Coronary artery (tissue), 2 donors: ENCODE results near the gene BCAS1.

ENCODE experiments used
- DNase-seq: peaks from one replicate; pipeline ENCODE4 v3.0.0-alpha.2; 2017; ENCODE audit warnings: low spot score
- H3K27ac ChIP-seq, 2 donors: fragments of 200-600 bp; sonication (generic); one replicate each; pipeline ENCODE4 v1.5.1; 2016 to 2019
- H3K4me3 ChIP-seq: fragments of 200-600 bp; sonication (generic); 2 replicates; pipeline ENCODE4 v1.5.1; 2016; ENCODE audit warnings: mild to moderate bottlenecking, moderate library complexity
- TF ChIP-seq, protein P1 (sequence below): fragments of 200-600 bp; sonication (generic); IDR thresholded peaks from one replicate; pipeline ENCODE4 v1.5.1; 2019; ENCODE audit warnings: antibody characterized with exemption

BCAS1 gene

DNA sequence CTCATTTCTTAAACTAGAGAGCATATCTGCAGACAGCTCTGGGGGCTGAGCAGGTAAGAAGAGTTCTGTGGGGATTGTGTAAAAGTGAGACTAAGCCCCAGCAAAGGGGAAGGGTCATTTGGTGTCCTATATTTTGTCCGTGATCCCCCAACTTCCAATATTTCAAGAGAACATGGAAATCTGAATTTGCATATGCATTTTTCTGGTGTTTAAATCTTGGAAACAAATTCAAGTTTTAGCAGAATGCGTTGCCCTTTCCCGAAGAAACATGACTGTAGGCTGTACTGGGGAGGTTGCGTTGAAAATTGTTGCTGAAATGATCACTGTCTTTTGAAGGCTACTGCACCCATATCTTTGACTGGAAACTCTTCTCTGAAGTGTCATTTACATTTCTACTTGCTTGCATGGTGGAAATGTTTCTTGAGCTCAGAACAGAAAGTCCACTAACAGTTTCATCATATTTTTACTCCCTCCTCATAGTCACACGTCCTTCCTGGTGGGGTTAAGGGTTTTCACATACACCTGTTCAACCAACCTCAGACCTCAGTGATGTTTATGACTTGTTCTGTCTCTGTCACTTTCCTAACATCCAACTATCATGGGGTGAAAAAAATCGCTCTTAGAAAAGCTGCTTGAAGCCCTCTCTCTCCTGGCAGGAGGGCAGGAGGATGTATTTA lies 140.3 kb downstream of the BCAS1 start:
- Histone ChIP-seq H3K27ac (no peak overlapping the region), H3K4me3 (no peak overlapping the region)
- TF ChIP-seq, protein P1, sequence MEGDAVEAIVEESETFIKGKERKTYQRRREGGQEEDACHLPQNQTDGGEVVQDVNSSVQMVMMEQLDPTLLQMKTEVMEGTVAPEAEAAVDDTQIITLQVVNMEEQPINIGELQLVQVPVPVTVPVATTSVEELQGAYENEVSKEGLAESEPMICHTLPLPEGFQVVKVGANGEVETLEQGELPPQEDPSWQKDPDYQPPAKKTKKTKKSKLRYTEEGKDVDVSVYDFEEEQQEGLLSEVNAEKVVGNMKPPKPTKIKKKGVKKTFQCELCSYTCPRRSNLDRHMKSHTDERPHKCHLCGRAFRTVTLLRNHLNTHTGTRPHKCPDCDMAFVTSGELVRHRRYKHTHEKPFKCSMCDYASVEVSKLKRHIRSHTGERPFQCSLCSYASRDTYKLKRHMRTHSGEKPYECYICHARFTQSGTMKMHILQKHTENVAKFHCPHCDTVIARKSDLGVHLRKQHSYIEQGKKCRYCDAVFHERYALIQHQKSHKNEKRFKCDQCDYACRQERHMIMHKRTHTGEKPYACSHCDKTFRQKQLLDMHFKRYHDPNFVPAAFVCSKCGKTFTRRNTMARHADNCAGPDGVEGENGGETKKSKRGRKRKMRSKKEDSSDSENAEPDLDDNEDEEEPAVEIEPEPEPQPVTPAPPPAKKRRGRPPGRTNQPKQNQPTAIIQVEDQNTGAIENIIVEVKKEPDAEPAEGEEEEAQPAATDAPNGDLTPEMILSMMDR: no peak
- DNase-seq: no peak

DNA sequence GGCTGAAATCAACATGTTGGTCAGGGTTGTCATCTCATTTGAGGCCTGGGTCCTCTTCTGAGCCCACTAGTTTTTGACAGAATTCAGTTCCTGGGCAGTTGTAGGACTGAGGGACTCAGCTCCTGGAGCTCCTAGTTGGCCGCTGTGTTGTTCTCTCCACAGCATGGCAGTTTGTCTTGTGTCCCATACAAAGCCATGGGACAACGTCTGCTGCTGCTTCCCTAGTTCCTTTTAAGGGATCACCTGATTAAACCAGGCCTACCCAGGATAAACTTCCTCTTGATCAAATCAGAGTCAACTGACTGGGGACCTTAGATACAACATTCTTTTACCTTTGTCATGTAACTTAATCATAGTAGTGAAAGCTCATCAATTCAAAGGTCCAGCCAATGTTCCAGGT lies 141.0 kb downstream of the BCAS1 start:
- TF ChIP-seq, protein P1: no peak
- DNase-seq: no peak
- no peak overlapping the region for H3K4me3 ChIP-seq
- no peak overlapping the region for H3K27ac ChIP-seq

DNA sequence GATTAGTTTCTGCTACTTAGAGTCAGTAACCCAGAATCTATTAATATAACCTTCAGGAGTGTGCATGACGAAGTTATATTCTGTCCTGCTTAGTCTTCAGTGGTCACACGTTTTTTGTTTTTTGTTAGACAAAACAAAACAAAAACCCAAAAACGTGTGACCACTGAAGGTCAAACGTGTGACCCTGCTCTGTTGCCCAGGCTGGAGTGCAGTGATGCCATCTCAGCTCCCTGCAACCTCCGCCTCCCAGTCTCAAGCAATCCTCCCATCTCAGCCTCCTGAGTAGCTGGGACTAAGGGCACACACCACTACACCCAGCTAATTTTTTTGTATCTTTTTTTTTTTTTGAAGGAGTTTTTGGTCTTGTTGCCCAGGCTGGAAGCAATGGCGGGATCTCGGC lies 142.4 kb downstream of the BCAS1 start:
- Histone ChIP-seq H3K4me3 (no peak overlapping the region), H3K27ac (no peak overlapping the region)
- TF ChIP-seq, protein P1: no peak
- DNase-seq: no peak

DNA sequence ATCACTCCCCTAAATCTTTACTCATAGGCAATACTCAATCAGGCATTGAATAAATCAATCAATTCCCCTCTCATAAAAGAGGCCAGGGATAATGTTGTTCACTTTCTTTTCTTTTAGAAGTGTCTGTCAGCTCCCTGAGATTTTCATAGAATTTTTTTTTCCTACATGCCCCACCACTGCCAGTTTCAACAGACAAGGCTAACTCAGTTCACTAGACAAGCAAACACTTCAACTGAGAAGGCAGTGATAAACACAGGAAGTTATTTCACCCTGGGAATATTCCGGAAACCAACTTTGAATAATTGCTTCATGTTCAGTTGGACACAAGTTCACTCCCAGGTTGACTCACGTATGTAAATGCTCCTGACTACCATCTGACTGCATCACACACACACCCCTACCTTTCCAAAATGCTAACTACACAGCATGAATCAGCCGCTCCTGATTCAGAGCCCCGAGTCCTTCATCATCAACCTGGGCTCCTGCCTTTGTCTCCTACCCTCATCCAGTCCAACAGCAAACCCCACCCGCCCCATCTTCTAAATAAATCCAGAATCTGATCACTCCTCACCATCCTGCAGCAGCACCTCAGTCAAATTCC lies 143.9 kb downstream of the BCAS1 start:
- Histone ChIP-seq H3K27ac (no peak overlapping the region), H3K4me3 (no peak overlapping the region)
- no peak for DNase-seq
- TF ChIP-seq, protein P1: no peak

DNA sequence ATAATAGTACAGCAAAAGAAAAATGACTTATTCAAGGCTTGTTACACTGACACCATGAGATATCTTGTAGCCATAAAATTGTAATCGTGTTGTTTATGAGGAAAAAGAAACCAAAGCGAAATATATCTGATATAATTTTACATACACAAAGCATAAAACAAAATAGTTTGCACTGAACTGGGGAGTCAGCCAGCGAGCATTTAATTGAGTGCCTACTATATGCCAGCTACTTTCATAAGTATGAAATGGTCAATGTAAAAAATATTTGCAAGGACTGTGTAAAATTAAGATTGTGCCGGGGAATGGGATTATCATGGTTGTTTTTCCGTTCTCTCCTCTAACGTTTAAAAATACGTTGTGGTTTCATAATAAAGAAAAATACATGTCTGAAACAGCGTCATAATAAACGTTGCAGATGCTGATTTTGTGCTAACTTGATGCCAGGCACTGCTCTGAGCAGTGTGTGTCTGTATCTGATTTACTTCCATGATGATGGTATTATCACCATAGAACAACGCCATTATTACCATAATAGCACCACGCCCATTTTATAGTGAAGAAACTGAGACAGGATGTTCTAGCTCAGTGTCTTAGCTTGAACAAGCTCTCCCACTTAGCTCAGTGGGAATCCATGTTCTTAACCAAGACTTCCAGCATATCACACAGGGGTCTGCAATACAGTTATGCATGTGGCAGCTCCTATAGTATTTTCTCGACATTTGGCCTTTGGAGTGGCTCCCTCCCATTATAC lies 144.6 kb downstream of the BCAS1 start:
- TF ChIP-seq, protein P1: no peak
- H3K27ac ChIP-seq: no peak overlapping the region
- H3K4me3 ChIP-seq: no peak overlapping the region
- no peak for DNase-seq

DNA sequence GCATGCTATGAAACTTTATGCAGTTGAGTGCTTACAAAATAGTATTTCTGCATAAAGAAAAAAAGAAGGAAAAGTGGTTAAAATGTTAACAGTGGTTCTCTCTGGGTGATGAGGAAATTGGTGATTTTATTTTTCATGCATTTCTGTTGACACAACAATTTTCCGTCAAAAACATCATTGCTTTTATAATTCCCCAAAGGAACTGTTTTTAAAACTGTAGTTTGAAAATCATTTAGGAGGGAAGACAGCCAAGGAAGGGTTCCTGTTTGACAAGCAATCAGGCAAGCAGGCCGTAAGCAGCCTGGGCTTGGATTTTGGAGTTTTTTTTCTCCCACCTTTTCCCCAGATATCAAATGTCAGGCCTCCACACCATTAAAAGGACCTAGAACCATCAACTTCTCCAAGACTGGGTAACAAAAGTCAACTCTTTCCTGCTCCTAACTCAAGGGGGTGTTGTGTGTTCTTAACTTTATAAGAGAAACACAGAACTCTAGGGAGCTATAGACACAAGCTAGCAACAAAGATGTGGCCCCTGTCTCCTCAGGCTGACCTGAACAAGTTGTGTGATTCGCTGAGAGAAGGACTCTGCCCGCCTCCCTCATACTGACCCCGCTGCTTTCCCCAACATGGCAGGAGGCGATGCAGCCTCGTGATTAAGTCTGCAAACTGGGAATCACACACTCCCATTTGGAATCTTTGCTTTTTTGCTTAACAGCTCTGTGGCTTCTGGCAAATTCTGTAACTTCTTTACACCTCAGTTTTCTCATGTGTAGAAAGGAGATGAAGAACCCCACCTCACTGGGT lies 146.6 kb downstream of the BCAS1 start:
- Histone ChIP-seq H3K4me3 (no peak overlapping the region), H3K27ac (peak overlapping the region in 1 of 2 donors; percentile 55)
- TF ChIP-seq, protein P1: no peak
- peak; percentile 28 for DNase-seq
